CD4-positive, alpha-beta T cell treated with Interleukin-17A for 1 hour (primary cell): ENCODE data around the gene KANSL1.
"Not testable (repeated sequence)": the region's sequence is repeated elsewhere in the genome, so short reads cannot be mapped to it uniquely, and the experiment has no call there.

Source experiments
- DNase-seq: peaks from one replicate; pipeline ENCODE4 v3.0.0-alpha.2; 2020

KANSL1 gene

DNA sequence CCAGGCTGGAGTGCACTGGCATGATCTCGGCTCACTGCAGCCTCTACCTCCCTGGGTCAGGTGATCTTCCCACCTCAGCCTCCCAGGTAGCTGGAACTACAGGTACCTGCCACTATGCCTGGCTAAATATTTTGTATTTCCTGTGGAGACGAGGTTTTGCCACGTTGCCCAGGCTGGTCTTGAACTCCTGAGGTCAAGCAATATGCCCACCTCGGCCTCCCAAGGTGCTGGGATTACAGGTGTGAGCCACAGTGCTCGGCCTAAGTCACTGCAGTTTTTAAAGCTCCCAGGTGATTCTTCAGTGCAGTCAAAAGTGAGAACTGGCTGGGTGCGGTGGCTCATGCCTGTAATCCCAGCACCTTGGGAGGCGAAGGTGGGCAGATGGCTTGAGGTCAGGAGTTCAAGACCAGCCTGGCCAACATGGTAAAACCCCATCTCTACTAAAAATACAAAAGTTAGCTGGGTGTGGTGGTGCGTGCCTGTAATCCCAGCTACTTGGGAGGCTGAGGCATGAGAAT lies 173.8 kb downstream of the KANSL1 start:
- not testable (repeated sequence) for DNase-seq

DNA sequence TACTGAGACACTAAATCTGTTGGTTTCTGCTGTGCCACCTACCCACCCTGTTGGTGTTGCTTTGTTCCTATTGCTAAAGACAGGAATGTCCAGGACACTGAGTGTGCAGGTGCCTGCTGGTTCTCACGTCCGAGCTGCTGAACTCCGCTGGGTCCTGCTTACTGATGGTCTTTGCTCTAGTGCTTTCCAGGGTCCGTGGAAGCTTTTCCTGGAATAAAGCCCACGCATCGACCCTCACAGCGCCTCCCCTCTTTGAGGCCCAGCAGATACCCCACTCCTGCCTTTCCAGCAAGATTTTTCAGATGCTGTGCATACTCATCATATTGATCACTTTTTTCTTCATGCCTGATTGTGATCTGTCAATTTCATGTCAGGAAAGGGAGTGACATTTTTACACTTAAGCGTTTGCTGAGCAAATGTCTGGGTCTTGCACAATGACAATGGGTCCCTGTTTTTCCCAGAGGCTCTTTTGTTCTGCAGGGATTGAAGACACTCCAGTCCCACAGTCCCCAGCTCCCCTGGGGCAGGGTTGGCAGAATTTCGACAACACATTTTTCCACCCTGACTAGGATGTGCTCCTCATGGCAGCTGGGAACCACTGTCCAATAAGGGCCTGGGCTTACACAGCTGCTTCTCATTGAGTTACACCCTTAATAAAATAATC lies 179.6 kb downstream of the KANSL1 start:
- DNase-seq, result no peak

- no peak for DNase-seq
Measured at GRCh38 chr17:46013127-46013501, 180.1 kb downstream of the KANSL1 start.

- no peak for DNase-seq
Measured at GRCh38 chr17:46012506-46013079, 180.6 kb downstream of the KANSL1 start.

DNA sequence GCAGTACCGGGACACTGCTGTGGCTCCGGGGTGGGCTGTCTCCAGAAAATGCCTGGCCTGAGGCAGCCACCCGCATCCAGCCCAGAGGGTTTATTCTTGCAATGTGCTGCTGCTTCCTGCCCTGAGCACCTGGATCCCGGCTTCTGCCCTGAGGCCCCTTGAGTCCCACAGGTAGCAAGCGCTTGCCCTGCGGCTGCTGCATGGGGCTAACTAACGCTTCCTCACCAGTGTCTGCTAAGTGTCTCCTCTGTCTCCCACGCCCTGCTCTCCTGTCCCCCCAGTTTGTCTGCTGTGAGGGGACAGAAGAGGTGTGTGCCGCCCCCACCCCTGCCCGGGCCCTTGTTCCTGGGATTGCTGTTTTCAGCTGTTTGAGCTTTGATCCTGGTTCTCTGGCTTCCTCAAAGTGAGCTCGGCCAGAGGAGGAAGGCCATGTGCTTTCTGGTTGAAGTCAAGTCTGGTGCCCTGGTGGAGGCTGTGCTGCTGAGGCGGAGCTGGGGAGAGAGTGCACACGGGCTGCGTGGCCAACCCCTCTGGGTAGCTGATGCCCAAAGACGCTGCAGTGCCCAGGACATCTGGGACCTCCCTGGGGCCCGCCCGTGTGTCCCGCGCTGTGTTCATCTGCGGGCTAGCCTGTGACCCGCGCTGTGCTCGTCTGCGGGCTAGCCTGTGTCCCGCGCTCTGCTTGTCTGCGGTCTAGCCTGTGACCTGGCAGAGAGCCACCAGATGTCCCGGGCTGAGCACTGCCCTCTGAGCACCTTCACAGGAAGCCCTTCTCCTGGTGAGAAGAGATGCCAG lies 181.3 kb downstream of the KANSL1 start:
- DNase-seq, result no peak

GRCh38 chr17:46010597-46011186 lies 182.5 kb downstream of the KANSL1 start:
- no peak for DNase-seq

- no peak for DNase-seq
Measured at GRCh38 chr17:46009681-46010596, 183.3 kb downstream of the KANSL1 start.

DNA sequence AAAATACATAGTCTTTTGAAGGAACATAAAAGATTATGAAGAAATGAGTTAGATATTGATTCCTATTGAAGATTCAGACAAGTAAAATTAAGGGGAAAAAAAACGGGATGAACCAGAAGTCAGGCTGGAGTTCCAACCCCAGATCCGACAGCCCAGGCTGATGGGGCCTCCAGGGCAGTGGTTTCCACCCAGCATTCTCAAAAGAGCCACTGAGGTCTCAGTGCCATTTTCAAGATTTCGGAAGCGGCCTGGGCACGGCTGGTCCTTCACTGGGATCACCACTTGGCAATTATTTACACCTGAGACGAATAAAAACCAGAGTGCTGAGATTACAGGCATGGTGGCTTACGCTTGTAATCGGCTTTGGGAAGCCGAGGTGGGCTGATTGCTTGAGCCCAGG lies 184.6 kb downstream of the KANSL1 start:
- no peak for DNase-seq

DNA sequence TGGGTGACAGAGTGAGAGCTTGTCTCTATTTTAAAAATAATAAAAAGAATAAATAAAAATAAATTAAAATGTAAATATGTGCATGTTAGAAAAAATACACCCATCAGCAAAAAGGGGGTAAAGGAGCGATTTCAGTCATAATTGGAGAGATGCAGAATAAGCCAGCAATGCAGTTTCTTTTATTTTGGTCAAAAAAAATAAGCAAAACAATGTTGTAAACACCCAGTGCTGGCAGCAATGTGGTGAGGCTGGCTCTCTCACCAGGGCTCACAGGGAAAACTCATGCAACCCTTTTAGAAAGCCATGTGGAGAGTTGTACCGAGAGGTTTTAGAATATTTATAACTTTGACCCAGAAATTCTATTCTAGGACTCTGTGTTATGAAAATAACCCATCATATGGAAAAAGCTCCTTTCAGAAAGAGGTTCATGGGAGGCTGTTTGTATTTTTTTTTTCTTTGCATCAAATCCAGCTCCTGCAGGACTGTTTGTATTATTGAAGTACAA lies 185.7 kb downstream of the KANSL1 start:
- no peak for DNase-seq

GRCh38 chr17:46006082-46006481 lies 187.1 kb downstream of the KANSL1 start:
- not testable (repeated sequence) for DNase-seq

DNA sequence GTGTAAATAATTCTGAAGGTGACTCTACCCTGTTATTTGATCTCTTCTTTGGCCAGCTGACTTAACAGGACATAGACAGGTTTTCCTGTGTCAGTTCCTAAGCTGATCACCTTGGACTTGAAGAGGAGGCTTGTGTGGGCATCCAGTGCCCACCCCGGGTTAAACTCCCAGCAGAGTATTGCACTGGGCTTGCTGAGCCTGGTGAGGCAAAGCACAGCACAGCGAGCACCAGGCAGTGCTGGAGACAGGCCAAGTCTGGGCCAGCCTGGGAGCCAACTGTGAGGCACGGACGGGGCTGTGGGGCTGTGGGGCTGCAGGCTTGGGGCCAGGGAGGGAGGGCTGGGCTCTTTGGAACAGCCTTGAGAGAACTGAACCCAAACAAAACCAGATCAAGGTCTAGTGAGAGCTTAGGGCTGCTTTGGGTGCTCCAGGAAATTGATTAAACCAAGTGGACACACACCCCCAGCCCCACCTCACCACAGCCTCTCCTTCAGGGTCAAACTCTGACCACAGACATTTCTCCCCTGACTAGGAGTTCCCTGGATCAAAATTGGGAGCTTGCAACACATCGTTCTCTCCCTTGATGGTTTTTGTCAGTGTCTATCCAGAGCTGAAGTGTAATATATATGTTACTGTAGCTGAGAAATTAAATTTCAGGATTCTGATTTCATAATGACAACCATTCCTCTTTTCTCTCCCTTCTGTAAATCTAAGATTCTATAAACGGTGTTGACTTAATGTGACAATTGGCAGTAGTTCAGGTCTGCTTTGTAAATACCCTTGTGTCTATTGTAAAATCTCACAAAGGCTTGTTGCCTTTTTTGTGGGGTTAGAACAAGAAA lies 189.1 kb downstream of the KANSL1 start:
- no peak for DNase-seq

- DNase-seq, result no peak
Measured at GRCh38 chr17:46002973-46003316, 190.3 kb downstream of the KANSL1 start.

DNA sequence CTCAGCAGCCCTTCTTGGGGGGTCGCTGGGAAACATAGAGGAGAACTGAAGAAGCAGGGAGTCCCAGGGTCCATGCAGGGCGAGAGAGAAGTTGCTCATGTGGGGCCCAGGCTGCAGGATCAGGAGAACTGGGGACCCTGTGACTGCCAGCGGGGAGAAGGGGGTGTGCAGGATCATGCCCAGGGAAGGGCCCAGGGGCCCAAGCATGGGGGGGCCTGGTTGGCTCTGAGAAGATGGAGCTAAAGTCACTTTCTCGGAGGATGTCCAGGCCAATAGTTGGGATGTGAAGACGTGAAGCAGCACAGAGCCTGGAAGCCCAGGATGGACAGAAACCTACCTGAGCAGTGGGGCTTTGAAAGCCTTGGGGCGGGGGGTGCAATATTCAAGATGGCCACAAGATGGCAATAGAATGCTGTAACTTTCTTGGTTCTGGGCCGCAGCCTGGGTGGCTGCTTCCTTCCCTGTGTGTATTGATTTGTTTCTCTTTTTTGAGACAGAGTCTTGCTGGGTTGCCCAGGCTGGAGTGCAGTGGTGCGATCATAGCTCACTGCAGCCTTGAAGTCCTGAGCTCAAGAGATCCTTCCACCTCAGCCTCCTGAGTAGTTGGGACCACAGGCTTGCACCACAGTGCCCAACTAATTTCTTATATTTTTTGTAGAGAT lies 190.8 kb downstream of the KANSL1 start:
- peak; percentile 83 for DNase-seq

GRCh38 chr17:46001390-46002310 lies 191.6 kb downstream of the KANSL1 start:
- DNase-seq, result no peak

- no peak for DNase-seq
Measured at GRCh38 chr17:46000757-46001156, 192.5 kb downstream of the KANSL1 start.

- DNase-seq, result no peak
Measured at GRCh38 chr17:46000292-46000691, 192.9 kb downstream of the KANSL1 start.

DNA sequence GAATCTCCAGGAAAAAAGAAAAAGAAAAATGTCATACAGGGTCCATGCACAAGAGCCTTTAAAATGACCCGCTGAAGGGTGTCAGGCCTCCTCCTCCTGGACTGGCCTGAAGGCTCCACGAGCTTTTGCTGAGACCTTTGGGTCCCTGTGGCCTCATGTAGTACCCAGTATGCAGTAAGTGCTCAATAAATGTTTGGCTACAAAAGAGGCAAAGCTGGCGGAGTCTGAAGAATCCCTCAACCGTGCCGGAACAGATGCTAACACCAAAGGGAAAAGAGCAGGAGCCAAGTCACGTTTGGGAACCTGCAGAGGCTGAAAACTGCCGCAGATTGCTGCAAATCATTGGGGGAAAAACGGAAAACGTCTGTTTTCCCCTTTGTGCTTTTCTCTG lies 193.3 kb downstream of the KANSL1 start:
- no peak for DNase-seq

DNA sequence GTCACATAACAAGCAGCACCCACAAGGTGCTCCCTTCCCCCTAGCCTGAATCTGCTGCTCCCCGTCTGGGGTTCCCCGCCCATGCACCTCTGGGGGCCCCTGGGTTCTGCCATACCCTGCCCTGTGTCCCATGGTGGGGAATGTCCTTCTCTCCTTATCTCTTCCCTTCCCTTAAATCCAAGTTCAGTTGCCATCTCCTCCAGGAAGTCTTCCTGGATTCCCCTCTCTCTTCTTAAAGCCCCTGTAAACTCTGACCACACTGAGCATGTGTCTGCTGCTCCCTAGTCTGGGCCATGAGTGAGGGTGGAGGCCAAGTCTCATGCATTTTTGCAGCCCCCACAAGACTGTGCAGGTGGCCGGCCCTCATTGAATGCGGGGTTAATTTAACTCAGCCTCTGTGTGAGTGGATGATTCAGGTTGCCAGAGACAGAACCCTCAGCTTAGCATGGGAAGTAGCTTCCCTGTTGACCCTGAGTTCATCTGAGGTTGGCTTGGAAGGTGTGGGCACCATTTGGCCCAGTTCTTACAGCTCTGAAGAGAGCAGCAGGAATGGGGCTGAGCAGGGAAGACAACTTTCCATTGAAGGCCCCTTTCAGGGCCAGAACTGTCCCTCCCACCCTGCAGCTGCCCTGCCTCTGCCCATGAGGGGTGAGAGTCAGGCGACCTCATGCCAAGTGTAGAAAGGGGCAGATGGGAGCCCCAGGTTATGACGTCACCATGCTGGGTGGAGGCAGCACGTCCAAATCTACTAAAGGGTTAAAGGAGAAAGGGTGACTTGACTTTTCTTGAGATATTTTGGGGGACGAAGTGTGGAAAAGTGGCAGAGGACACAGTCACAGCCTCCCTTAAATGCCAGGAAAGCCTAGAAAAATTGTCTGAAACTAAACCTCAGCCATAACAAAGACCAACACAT lies 194.0 kb downstream of the KANSL1 start, which contains the start of gene STH:
STH (plus strand) TSS at position 264 of the 913 bp plus-strand sequence; CDS start at position 294, 30 bp downstream.
- no peak for DNase-seq
